GM12878 (cell line): Measurements from ENCODE around the gene SYT8. TPM values are rescaled to one million over a fixed set of nuclear protein-coding genes. Genes with fewer than 3 reads are reported as not detected.

Experiments
- ATAC-seq: fragments of 200-7000 bp; cut with Tn5 transposase; 3 replicates; pipeline ENCODE4 v1.9.1; 2020; ENCODE audit warnings: mild to moderate bottlenecking, moderate library complexity
- BruUV-seq: library from RNA; stranded (reverse); fragments of 400-500 nt; replicated peaks from 2 replicates; lab custom pipeline; 2021; lab: Mats Ljungman, UMichigan
- CTCF ChIA-PET: fragments of 300-600 bp; sonication (Branson Sonifier 250); formaldehyde crosslinking; extraction: SDS; loops from one replicate; lab custom pipeline; 2021; ENCODE audit warnings: inconsistent platforms; lab: Yijun Ruan, JAX
- POLR2A ChIA-PET: fragments of 350-600 bp; formaldehyde crosslinking; extraction: SDS; loops from one replicate; lab custom pipeline; 2021; ENCODE audit warnings: inconsistent platforms; lab: Charles Lee
- RAD21 ChIA-PET: fragments of 300-600 bp; sonication (Branson Sonifier 250); formaldehyde crosslinking; loops from one replicate; lab custom pipeline; 2023; ENCODE audit warnings: antibody characterized with exemption; ENCODE audit not compliant: unreplicated experiment; lab: Charles Lee
- SMC1A ChIA-PET: fragments of 300-600 bp; sonication (Branson Sonifier 250); formaldehyde crosslinking; loops from one replicate; lab custom pipeline; 2023; ENCODE audit not compliant: unreplicated experiment, uncharacterized antibody; lab: Charles Lee
- DNase-seq: peaks from one replicate; pipeline ENCODE4 v3.0.0-alpha.2; 2011; ENCODE audit warnings: low read depth, low spot score
- FAIRE-seq: peaks from 3 replicates; lab custom pipeline; 2011; peaks lifted over from hg19 to GRCh38; lab: Jason Lieb, UNC
- H2AFZ ChIP-seq: 2 replicates; pipeline ENCODE4 v1.6.0; 2011; ENCODE audit warnings: low read depth, low read length, control low read depth; ENCODE audit not compliant: control insufficient read depth
- H3K27ac ChIP-seq: 2 replicates; pipeline ENCODE4 v1.5.1; 2011; ENCODE audit warnings: control low read depth; ENCODE audit not compliant: control insufficient read depth, insufficient read depth
- H3K27me3 ChIP-seq, 2 experiments: replicated peaks in 1 of 2; 2 replicates each; pipeline versions ENCODE4 v1.6.0 to v1.6.1; 2011; ENCODE audit warnings: low read length in 1 of 2; ENCODE audit not compliant: control insufficient read depth in 2 of 2, insufficient read depth in 2 of 2
- H3K36me3 ChIP-seq, 2 experiments: 2 replicates each; pipeline ENCODE4 v1.5.1; 2011; ENCODE audit warnings: low read length in 1 of 2; ENCODE audit not compliant: control insufficient read depth in 2 of 2, insufficient read depth in 2 of 2
- H3K4me1 ChIP-seq: 2 replicates; pipeline ENCODE4 v1.6.1; 2011; ENCODE audit warnings: mild to moderate bottlenecking, low read length, moderate library complexity, mixed read lengths; ENCODE audit not compliant: control insufficient read depth, insufficient read depth
- H3K4me2 ChIP-seq: 2 replicates; pipeline ENCODE4 v1.6.0; 2011; ENCODE audit warnings: control low read depth; ENCODE audit not compliant: control insufficient read depth, insufficient read depth
- H3K4me3 ChIP-seq: fragments of 200-600 bp; sonication (generic); 2 replicates; pipeline ENCODE4 v1.5.1; 2016
- H3K79me2 ChIP-seq: 2 replicates; pipeline ENCODE4 v1.6.0; 2011; ENCODE audit warnings: low read length; ENCODE audit not compliant: control insufficient read depth, insufficient read depth
- H3K9ac ChIP-seq: 2 replicates; pipeline ENCODE4 v1.8.0; 2011; ENCODE audit warnings: low read length, control low read depth, mixed read lengths; ENCODE audit not compliant: control insufficient read depth, insufficient read depth
- H3K9me3 ChIP-seq: replicated peaks from 3 replicates; pipeline ENCODE4 v1.5.1; 2011; ENCODE audit warnings: mild to moderate bottlenecking, low read length; ENCODE audit not compliant: control insufficient read depth, insufficient read depth
- H4K20me1 ChIP-seq: 2 replicates; pipeline ENCODE4 v1.6.0; 2011; ENCODE audit not compliant: control insufficient read depth, insufficient read depth
- POLR2A ChIP-seq: IDR thresholded peaks from 2 replicates; pipeline ENCODE4 v1.6.1; 2011; ENCODE audit warnings: low read depth, mild to moderate bottlenecking, low read length
- SUPT20H ChIP-seq: IDR thresholded peaks from 2 replicates; pipeline ENCODE4 v1.6.1; 2011; ENCODE audit warnings: low read depth, mild to moderate bottlenecking, low read length, moderate library complexity, borderline replicate concordance; ENCODE audit not compliant: control insufficient read depth
- ZNF592 ChIP-seq: fragments of 450-650 bp; IDR thresholded peaks from 2 replicates; pipeline ENCODE4 v1.6.1; 2017; ENCODE audit warnings: mild to moderate bottlenecking, moderate library complexity
- WGBS: methylation state at CpG from one replicate; pipeline ENCODE4 v1.1.6; 2016; ENCODE audit warnings: low lambda C conversion rate; ENCODE audit not compliant: insufficient replicate concordance, insufficient coverage; ENCODE audit errors: missing lambda C conversion rate; 5-methylcytosine and 5-hydroxymethylcytosine counted together
- in situ Hi-C: fragments of 300-500 bp; cut with MboI; formaldehyde crosslinking; loops from 9 replicates; pipeline ENCODE4 v1.14.3; 2018; ENCODE audit warnings: mixed read lengths
- intact Hi-C: fragments of 100-400 bp; cut with micrococcal nuclease; formaldehyde crosslinking; loops from one replicate; pipeline ENCODE4 v1.14.2; 2022; ENCODE audit not compliant: unreplicated experiment
- polyA plus RNA-seq, 11 experiments: library from polyadenylated mRNA; depleted of rRNA in 4 of 11; unstranded in 6 of 11; stranded (reverse) in 5 of 11; fragments of >200 nt; fragmentation: Nextera tagmentation in 4 of 11; fragmentation: Illumina TruSeq in 1 of 11; extraction: Ambion mirVana in 4 of 11; extraction: Trizol in 1 of 11; gene quantifications; 1 replicate in 1 of 11; 2 replicates in 10 of 11; pipeline versions ENCODE4 v1.2.1 to v1.2.3, GENCODE V29; 2011 to 2016; ENCODE audit warnings: inconsistent platforms in 2 of 11, missing spikeins in 2 of 11, low read depth in 1 of 11
- total RNA-seq, 4 experiments: library from RNA; depleted of rRNA in 3 of 4; stranded (reverse); fragments of >200 nt in 3 of 4; fragmentation: Illumina TruSeq in 1 of 4; extraction: Trizol in 1 of 4; gene quantifications; 2 replicates each; pipeline versions ENCODE4 v1.2.1 to v1.2.3, GENCODE V29; 2013 to 2021

Gene SYT8
- total and polyA plus RNA-seq, 10 of the 15 experiments (the other 5 are each of a cell fraction or from before 2014, with no cell fraction given): 0.44 TPM; not detected in 9

GRCh38 chr11:1877211-1878136 is 42.7 kb downstream of the SYT8 start:
- DNase-seq: no peak
- ChIA-PET SMC1A (no interaction called here), RAD21 (interaction anchor here (1.4 kb wide), 1 partner anchor 41 kb away, joined by 3 read pairs; no protein-coding TSS in a partner anchor), POLR2A (no interaction called here), CTCF (no interaction called here)
- WGBS: 68% methylated on average over 32 of the region's 33 CpGs
- H3K27ac ChIP-seq: no peak overlapping the region
- in situ Hi-C loops (no loop called here), intact Hi-C loops (no loop called here)
- FAIRE-seq: no peak
- H3K9me3 ChIP-seq: no peaks in the 10 kb centered on the region
- H2AFZ ChIP-seq: no peak overlapping the region
- no peak for ATAC-seq
- BruUV-seq: no TSS peak
- no peak overlapping the region for H3K9ac ChIP-seq
- H3K36me3 ChIP-seq: peaks cover 0 to 15% of the 10 kb centered on the region in 2 experiments; a peak in 2 of 4 replicates
- H3K4me1 ChIP-seq: no peaks in the 10 kb centered on the region; the same call in 1 of the 2 replicates
- H3K4me2 ChIP-seq: no peak overlapping the region
- H4K20me1 ChIP-seq: no peaks in the 10 kb centered on the region
- H3K79me2 ChIP-seq: no peaks in the 10 kb centered on the region; the same call in none of the 2 replicates
- H3K4me3 ChIP-seq: no peak overlapping the region
- H3K27me3 ChIP-seq: no peaks in the 10 kb centered on the region
- TF ChIP-seq ZNF592: no peak
- 0 out of 2 replicates have a peak, but pooled peaks have one; percentile 23 for TF ChIP-seq POLR2A
- TF ChIP-seq SUPT20H: no peak
- TF ChIP-seq, all 136 proteins: peak for 1
